KG1 (cell line): ENCODE data around the gene GSTO1.
"Not testable (repeated sequence)": the region's sequence is repeated elsewhere in the genome, so short reads cannot be mapped to it uniquely, and the experiment has no call there.

Source experiments
- DNase-seq: peaks from one replicate; lab custom pipeline; 2025; lab: John Stamatoyannopoulos, UW

The GSTO1 gene

DNA sequence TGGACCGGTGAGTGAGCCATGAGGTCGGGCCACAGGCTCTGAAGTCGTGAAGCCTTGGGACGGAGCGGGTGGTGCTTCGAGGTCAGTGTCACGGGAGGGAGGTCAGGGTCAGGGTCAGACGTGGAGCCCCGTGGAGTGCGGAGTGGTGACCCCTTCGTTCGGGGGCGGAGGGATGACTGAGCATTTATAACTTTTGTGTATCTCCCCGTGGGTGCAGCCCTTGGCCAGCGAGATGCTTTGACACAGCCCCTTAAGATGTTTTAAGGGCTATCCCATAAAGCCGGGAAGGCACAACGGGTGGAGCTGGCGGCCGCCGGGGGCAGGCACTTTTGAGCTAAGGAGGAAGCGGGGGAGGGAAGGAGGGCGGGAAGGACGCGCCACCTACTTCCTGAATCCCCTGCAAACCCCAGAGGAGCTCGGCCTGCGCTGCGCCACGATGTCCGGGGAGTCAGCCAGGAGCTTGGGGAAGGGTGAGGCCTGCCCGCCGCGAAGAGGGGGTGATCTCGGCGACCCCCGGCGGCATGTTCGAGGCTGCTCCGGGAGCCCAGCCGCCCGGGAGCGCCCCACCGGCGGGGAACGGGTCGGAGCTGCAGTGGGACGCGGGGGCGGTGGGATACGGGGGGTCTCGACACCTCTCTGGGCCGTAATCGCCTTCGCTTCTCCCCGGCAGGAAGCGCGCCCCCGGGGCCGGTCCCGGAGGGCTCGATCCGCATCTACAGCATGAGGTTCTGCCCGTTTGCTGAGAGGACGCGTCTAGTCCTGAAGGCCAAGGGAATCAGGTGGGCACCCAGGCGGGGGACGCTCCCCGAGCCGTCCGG, at the start of gene GSTO1:
Gene GSTO1, plus strand, starts transcription at position 400 of the 818 bp plus-strand sequence. Its CDS starts 37 bp downstream, at position 437.
- DNase-seq, result peak; percentile 18

DNA sequence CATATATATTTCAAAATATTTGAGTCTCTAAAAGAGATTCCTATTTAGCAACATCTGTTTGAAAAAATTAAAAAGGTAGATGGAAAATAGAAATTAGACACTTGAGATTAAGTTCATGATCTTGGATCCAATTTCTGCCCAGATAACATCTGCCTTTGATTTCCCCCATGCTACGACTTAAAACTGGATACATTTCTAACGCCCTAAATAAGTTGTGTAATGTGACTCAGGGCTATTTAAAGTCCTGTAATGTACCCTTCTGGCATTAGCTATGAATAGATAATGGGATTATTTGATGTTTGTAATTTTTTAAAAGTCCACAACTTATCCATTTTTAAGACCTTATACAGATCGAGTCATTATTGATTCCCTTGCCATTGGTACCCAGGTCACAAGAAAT, 46.0 kb upstream of the GSTO1 start:
- DNase-seq, result no peak

DNA sequence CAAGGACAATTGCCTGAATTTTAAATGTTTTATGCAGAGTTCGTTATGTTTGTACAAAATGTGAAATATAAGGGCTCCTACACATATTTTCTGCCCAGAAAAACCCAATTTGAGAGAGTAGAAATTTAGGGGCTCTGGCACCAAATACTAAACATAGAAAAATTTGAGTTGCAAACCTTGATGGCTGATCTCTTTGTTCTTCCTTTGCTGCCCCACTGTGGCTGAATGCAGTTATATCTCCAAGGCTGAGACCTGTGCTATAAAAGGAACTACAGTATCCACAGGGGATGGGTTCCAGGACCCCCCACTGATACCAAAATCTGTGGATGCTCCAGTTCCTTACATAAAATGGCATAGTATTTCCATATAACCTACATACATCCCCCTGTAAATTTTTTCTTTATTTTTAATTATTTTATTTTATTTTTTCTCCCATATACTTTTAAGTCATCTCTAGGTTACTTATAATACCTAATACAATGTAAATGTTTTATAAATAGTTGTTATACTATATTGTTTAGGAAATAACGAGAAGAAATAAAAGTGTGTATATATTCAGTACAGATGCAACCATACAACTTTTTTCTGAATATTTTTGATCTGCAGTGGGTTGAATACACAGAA, 45.0 kb upstream of the GSTO1 start:
- DNase-seq, result no peak

- no peak for DNase-seq
Measured at GRCh38 chr10:104216631-104217030, 38.1 kb upstream of the GSTO1 start.

DNA sequence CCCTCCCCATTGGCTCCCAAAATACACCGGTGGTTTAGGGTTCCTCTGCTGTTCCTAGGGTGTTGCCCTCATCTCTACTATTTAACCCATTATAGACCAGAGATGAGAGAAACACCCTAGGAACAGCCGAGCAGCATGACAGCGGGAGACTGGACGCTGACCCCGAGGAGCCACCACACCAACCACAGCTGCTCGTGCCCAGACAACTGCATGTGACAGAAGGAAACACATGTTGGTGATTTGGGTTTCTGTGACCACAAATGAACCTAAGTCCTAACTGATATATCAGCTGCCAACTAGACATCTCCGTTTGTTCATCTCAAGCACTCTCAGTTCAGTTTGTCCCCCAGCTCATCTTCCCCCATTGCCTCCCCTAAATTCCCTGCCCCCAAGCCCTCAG, 35.9 kb upstream of the GSTO1 start:
- DNase-seq, result no peak

GRCh38 chr10:104220522-104220921, 34.2 kb upstream of the GSTO1 start:
- no peak for DNase-seq

GRCh38 chr10:104223304-104223703, 31.4 kb upstream of the GSTO1 start:
- DNase-seq, result no peak

GRCh38 chr10:104230490-104230889, 24.2 kb upstream of the GSTO1 start:
- DNase-seq, result no peak

- peak; percentile 79 for DNase-seq
Measured at GRCh38 chr10:104231784-104232612, 22.7 kb upstream of the GSTO1 start, which contains the start of gene CFAP43. TSS of gene CFAP43 (minus strand) at chr10:104232364. CDS start at chr10:104232246, 118 bp downstream.

- DNase-seq, result no peak
Measured at GRCh38 chr10:104232613-104233102, 22.0 kb upstream of the GSTO1 start.

- no peak for DNase-seq
Measured at GRCh38 chr10:104233817-104234216, 20.9 kb upstream of the GSTO1 start.

GRCh38 chr10:104234934-104235333, 19.8 kb upstream of the GSTO1 start:
- no peak for DNase-seq

DNA sequence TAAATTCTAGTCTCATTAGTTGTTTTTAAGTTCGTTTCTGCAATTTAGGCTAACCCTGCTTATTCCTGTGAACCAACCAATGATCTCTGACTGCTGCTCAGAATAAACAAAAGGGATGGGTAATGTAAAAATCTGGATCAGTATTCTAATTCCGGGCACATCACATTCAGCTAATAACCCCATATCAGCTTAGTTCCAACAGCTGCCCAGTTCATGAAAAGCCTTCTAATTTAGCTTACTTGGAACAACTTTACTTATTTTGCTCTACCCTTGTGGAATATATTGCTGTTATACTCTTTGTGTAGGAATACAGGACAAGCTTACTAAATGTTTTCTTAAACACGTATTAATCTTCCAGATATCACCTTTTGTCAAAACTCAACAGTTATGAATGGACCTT, 18.9 kb upstream of the GSTO1 start:
- DNase-seq, result no peak

GRCh38 chr10:104240078-104240477, 14.6 kb upstream of the GSTO1 start:
- no peak for DNase-seq

DNA sequence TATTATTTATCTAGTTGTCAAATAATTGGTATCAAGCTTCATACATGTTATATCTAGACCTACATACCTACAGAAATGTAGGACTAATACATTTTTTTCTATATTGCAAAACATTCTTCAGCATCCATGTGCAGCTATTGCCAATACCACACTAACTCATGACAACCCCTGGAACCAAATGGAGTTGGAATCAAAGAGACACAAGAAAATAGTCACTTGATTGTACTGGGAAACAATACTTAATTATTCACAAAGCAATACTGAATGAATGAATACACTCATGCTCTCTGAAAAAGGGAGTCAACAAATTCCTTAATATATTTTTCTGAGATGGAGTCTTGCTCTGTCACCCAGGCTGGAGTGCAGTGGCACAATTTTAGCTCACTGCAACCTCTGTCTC, 12.1 kb upstream of the GSTO1 start:
- no peak for DNase-seq

- not testable (repeated sequence) for DNase-seq
Measured at GRCh38 chr10:104243009-104243408, 11.7 kb upstream of the GSTO1 start.

- no peak for DNase-seq
Measured at GRCh38 chr10:104243512-104243911, 11.2 kb upstream of the GSTO1 start.

GRCh38 chr10:104245066-104245632, 9.5 kb upstream of the GSTO1 start:
- DNase-seq, result no peak

DNA sequence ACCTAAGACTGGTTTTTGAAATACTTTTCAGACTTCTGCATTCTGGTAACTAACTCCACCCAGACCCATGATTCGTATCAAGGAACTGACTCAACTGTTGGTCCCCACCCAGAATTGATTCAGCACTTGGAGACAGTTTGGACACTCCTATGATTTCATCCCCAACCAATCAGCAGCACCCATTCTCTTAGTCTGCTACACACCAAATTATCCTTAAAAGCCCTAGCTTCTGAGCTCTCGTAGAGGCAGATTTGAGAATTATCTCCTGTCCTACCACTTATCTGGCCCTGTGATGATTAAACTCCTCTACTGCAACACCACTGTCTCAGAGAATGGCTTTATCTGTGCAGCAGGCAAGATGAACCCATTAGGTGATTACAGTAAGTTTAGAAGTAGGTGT, 7.7 kb upstream of the GSTO1 start:
- no peak for DNase-seq

DNA sequence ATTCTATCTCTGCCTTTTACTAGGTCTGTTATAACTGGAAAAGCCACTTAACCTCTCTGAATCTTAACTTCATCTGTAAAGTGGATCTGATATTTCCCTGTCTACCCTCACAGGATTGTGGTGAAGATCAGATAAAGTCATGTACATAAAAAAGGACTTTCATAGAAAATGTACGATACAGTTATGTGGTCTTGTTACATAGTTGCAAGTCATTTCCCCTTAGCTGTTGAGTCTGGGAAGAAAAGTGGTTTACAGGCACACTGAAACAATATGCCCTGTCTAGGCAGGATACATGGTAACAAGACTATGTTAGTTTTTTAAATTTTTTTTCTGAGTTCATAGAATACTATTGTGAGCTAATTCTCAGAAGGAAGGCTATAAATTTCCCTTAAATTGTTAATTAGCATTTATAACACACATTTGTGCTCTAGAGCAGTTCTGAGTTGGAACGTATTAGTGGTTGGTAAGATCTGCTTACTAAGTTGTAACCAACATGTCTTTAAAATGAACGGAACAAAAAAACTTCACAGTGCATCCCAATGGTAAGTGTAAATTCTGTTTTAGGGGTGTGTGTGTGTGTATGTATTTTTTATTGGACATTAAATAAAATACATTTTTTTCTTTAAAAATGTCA, 7.1 kb upstream of the GSTO1 start:
- peak; percentile 83 for DNase-seq

GRCh38 chr10:104248931-104249330, 5.8 kb upstream of the GSTO1 start:
- DNase-seq, result not testable (repeated sequence)

GRCh38 chr10:104250371-104250770, 4.3 kb upstream of the GSTO1 start:
- DNase-seq, result no peak
